ENCODE measurements around the gene TAF4. TPM values are rescaled to one million over a fixed set of nuclear protein-coding genes. Genes with fewer than 3 reads are reported as not detected.
"Not testable (repeated sequence)": the region's sequence is repeated elsewhere in the genome, so short reads cannot be mapped to it uniquely, and the experiment has no call there.

Gene TAF4
- total RNA-seq, 4 donors from 2014 or later, result 18.9 to 93.5 (median 31.0) TPM

DNA sequence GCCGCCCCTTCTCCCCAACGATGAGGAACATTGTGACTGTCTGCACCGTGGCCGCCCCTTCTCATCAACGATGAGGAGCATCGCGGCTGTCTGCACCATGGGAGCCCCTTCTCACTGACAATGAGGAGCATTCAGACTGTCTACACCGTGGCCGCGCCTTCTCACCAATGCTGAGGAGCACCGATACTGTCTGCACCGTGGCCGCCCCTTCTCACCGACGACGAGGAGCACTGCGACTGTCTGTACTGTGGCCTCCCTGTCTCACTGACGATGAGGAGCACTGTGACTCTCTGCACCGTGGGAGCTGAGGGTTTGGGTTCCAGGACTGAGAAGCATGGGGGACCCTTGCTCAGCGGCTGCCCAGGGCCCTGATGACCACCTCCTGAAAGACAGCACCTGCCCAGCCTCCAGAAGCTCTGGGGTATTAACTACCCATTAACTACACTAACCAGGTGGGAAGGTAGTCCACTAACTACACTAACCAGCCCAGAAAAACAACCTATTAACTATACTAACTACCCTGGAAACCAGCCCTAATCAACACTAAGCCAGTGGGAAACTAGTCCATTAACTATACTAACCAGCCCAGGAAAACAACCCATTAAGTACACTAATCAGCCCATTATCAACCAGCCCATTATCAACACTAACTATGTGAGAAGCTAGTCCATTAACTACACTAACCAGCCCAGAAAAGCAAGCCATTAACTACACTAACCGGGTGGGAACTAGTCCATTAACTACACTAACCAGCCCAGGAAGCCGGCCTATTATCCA is 116.9 kb downstream of the TAF4 start:
- TF ChIP-seq, protein P1, sequence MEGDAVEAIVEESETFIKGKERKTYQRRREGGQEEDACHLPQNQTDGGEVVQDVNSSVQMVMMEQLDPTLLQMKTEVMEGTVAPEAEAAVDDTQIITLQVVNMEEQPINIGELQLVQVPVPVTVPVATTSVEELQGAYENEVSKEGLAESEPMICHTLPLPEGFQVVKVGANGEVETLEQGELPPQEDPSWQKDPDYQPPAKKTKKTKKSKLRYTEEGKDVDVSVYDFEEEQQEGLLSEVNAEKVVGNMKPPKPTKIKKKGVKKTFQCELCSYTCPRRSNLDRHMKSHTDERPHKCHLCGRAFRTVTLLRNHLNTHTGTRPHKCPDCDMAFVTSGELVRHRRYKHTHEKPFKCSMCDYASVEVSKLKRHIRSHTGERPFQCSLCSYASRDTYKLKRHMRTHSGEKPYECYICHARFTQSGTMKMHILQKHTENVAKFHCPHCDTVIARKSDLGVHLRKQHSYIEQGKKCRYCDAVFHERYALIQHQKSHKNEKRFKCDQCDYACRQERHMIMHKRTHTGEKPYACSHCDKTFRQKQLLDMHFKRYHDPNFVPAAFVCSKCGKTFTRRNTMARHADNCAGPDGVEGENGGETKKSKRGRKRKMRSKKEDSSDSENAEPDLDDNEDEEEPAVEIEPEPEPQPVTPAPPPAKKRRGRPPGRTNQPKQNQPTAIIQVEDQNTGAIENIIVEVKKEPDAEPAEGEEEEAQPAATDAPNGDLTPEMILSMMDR (IDR thresholded peaks at IDR 0.05), result no peak
- H3K4me3 ChIP-seq, result no peak overlapping the region
- no peaks in the 10 kb centered on the region for H3K36me3 ChIP-seq
- H3K27me3 ChIP-seq, result no peaks in the 10 kb centered on the region
- peak in 1 of 3 donors; percentile 8 for DNase-seq
- no peak overlapping the region for H3K27ac ChIP-seq
- H3K4me1 ChIP-seq, result no peaks in the 10 kb centered on the region
- no peaks in the 10 kb centered on the region for H3K9me3 ChIP-seq

DNA sequence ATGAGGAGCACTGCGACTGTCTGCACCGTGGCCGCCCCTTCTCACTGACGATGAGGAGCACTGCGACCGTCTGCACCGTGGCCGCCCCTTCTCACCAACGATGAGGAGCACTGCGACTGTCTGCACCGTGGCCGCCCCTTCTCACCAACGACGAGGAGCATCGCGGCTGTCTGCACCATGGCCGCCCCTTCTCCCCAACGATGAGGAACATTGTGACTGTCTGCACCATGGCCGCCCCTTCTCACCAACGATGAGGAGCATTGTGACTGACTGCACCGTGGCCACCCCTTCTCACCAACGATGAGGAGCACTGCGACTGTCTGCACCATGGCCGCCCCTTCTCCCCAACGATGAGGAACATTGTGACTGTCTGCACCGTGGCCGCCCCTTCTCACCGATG is 117.6 kb downstream of the TAF4 start:
- not testable (repeated sequence) for H3K27ac ChIP-seq, H3K9me3 ChIP-seq, H3K27me3 ChIP-seq, H3K4me1 ChIP-seq, H3K4me3 ChIP-seq, H3K36me3 ChIP-seq
- peak in 1 of 3 donors; percentile 19 for DNase-seq

DNA sequence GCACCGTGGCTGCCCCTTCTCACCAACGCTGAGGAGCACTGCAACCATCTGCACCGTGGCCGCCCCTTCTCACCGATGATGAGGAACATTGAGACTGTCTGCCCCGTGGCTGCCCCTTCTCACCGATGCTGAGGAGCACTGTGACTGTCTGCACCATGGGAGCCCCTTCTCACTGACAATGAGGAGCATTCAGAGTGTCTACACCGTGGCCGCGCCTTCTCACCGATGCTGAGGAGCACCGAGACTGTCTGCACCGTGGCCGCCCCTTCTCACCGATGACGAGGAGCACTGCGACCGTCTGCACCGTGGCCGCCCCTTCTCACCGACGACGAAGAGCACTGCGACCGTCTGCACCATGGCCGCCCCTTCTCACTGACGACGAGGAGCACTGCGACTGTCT is 120.2 kb downstream of the TAF4 start:
- H3K27ac ChIP-seq, H3K36me3 ChIP-seq, H3K9me3 ChIP-seq, H3K4me1 ChIP-seq, H3K27me3 ChIP-seq, H3K4me3 ChIP-seq, DNase-seq: not testable (repeated sequence)

DNA sequence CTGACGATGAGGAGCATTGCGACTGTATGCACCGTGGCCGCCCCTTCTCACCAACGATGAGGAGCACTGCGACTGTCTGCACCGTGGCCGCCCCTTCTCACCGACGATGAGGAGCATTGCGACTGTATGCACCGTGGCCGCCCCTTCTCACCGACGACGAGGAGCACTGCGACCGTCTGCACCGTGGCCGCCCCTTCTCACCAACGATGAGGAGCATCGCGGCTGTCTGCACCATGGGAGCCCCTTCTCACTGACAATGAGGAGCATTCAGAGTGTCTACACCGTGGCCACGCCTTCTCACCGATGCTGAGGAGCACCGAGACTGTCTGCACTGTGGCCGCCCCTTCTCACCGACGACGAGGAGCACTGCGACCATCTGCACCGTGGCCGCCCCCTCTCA is 120.7 kb downstream of the TAF4 start:
- not testable (repeated sequence) for H3K27me3 ChIP-seq, H3K9me3 ChIP-seq, H3K27ac ChIP-seq, H3K4me1 ChIP-seq, H3K4me3 ChIP-seq, DNase-seq, H3K36me3 ChIP-seq

DNA sequence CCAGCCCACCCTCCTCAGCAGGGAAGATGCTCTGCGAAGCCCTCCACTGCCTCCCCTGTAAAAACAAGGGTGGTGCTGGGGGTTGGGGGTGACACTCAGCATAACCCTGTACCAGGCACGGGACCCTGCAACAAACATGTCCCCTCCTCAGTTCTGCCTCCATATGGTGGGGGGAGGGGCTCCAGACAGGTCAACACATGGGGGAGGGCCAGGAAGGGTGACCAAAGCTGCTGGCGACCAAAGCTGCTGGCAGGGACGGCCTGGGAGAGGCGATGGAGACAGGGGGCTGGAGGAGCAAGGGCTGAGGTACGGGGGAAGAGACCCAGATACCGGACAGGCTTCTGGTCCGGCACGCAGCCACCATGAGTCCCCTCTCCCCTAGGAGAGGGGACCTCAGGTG is 123.2 kb downstream of the TAF4 start:
- no peaks in the 10 kb centered on the region for H3K4me1 ChIP-seq
- TF ChIP-seq, protein P1 (IDR thresholded peaks at IDR 0.05), result no peak
- TF ChIP-seq POLR2A (IDR thresholded peaks at IDR 0.05), result no peak
- no peak overlapping the region for H3K27ac ChIP-seq
- no peaks in the 10 kb centered on the region for H3K36me3 ChIP-seq
- no peak overlapping the region for H3K4me3 ChIP-seq
- DNase-seq, result peak in 1 of 3 donors; percentile 22
- H3K27me3 ChIP-seq, result no peaks in the 10 kb centered on the region
- no peaks in the 10 kb centered on the region for H3K9me3 ChIP-seq

DNA sequence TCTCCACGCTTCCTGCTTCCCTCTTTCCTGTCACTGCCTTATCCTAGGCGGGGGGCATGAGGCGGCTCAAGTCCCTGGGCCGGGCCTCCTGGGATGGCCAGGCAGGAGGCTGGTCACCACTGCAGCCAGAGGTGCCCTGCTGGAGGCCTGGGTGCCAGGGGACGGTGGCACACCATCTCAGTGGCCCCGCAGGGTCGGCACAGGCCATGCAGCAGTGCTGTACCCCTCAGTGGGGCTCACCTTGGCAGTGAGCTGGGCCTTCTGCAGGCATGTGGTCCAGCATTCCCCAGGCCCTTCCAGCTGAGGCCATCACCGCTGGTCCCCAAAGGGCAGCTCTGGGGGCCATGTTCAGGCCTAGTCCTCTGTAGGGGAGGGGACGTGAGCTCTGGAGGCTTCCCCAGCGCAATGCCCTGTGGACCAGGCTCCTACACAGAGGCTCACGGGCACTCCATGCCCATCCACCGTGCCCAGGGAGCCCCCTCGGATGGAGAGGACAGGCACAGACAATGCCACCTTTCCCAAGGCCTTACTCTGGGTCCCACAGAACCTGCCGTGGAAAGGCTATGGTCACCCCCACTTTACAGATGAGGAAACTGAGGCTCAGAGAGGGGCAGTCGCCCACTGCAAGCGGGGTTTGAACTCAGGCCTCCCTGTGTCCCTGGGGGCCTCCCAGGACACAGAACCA is 123.8 kb downstream of the TAF4 start:
- Histone ChIP-seq H3K36me3 (no peaks in the 10 kb centered on the region), H3K4me3 (no peak overlapping the region), H3K27ac (no peak overlapping the region), H3K9me3 (no peaks in the 10 kb centered on the region), H3K27me3 (no peaks in the 10 kb centered on the region), H3K4me1 (no peaks in the 10 kb centered on the region)
- no peak for TF ChIP-seq POLR2A (IDR thresholded peaks at IDR 0.05)
- TF ChIP-seq, protein P1 (IDR thresholded peaks at IDR 0.05), result no peak
- peak in 1 of 3 donors; percentile 8 for DNase-seq

DNA sequence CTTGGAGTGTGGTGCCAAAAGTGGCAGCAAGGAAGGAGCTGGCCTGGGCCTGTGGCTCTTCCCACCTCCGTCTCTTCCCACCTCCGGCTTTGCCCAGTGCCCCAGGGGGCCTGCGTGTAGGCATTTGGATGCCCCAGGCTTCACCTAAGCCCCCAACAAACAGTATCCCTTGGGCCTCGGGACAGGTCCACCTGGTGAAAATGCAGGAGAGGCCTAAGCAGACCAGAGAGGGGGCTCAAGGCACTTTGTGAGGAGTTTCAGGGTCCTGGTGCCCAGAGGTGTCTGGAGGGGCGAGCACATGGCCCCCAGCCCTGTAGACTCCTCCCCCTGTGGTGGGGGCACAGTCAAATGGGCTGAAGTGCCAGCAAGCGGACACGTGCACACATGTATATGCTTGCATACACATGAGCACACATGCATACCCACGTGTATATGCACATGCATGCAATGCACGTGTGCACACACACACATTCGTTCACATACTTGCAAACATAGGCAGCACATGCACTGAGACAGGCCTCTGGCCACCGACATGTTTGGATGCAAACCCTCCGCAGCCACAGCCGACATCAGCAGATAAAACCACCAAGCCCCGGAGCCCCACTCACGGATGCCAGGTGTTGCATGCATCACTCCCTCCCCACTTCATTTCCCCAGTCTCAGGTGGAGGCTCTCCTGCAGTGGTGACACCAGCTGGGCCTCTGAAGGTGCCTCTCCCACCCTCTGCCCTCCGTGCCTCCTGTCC is 124.5 kb downstream of the TAF4 start:
- no peak overlapping the region for H3K4me3 ChIP-seq
- no peak for DNase-seq
- TF ChIP-seq, protein P1 (IDR thresholded peaks at IDR 0.05), result no peak
- TF ChIP-seq POLR2A (IDR thresholded peaks at IDR 0.05), result no peak

More for the DNA sequence above, 124.5 kb downstream of the TAF4 start:
- Histone ChIP-seq H3K36me3 (no peaks in the 10 kb centered on the region), H3K27ac (no peak overlapping the region), H3K4me1 (no peaks in the 10 kb centered on the region), H3K9me3 (no peaks in the 10 kb centered on the region), H3K27me3 (no peaks in the 10 kb centered on the region)

Data from Peyer's patch (tissue), 4 donors.